GM23248 (cell line): ENCODE measurements around the gene ARSG.

ENCODE experiments used
- EZH2 ChIP-seq: fragments of 200-600 bp; sonication (generic); IDR thresholded peaks from 2 replicates; pipeline ENCODE4 v1.6.1; 2018; ENCODE audit warnings: antibody characterized with exemption, mild to moderate bottlenecking; ENCODE audit not compliant: insufficient read depth, poor library complexity, severe bottlenecking
- EZH2phosphoT487 ChIP-seq: fragments of 200-600 bp; sonication (generic); IDR thresholded peaks from 2 replicates; pipeline ENCODE4 v1.6.1; 2018; ENCODE audit warnings: antibody characterized with exemption, moderate library complexity, mild to moderate bottlenecking, low read depth; ENCODE audit not compliant: insufficient read depth

- TF ChIP-seq EZH2 (no peak), EZH2phosphoT487 (no peak)
Measured at GRCh38 chr17:68452724-68453290, 161.5 kb downstream of the ARSG start.
